Measurements from ENCODE around the gene A2ML1.
"Not testable (repeated sequence)": the region's sequence is repeated elsewhere in the genome, so short reads cannot be mapped to it uniquely, and the experiment has no call there.

DNA sequence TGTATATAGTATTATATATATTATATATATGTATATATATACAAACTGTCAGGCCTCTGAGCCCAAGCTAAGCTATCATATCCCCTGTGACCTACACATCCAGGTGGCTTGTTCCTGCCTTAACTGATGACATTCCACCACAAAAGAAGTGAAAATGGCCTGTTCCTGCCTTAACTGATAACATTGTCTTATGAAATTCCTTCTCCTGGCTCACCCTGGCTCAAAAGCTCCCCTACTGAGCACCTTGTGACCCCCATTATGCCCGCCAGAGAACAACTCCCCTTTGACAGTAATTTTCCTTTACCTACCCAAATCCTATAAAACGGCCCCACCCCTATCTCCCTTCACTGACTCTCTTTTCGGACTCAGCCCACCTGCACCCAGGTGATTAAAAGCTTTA, 17.6 kb upstream of the A2ML1 start:
- not testable (repeated sequence) for TF ChIP-seq CTCF, EZH2phosphoT487 (IDR thresholded peaks at IDR 0.05)

Measured in neural progenitor cell (in vitro differentiated cells).